H9 (cell line): ENCODE data around the gene RNF8. TPM values are rescaled to one million over a fixed set of nuclear protein-coding genes. Genes with fewer than 3 reads are reported as not detected.

Experiments used
- DNase-seq: peaks from one replicate; pipeline ENCODE4 v3.0.0-alpha.2; 2017
- H2AFZ ChIP-seq: one replicate; pipeline ENCODE4 v1.6.1; 2013; ENCODE audit warnings: mild to moderate bottlenecking, low read length, control low read depth, moderate library complexity
- H2AK5ac ChIP-seq: 2 replicates; pipeline ENCODE4 v1.6.1; 2013; ENCODE audit warnings: low read length, control low read depth, mixed read lengths; ENCODE audit not compliant: insufficient read length
- H2BK120ac ChIP-seq: one replicate; pipeline ENCODE4 v1.6.1; 2013; ENCODE audit warnings: low read depth, mild to moderate bottlenecking, low read length, control low read depth, inconsistent platforms; ENCODE audit not compliant: poor library complexity, severe bottlenecking
- H2BK12ac ChIP-seq: 2 replicates; pipeline ENCODE4 v1.6.1; 2013; ENCODE audit warnings: low read length, control low read depth, mixed read lengths, low read depth; ENCODE audit not compliant: insufficient read length
- H2BK15ac ChIP-seq: 2 replicates; pipeline ENCODE4 v1.6.1; 2013; ENCODE audit warnings: low read depth, low read length, control low read depth
- H2BK20ac ChIP-seq: one replicate; pipeline ENCODE4 v1.6.1; 2013; ENCODE audit warnings: low read depth, mild to moderate bottlenecking, low read length, control low read depth, inconsistent platforms; ENCODE audit not compliant: poor library complexity, severe bottlenecking
- H2BK5ac ChIP-seq: 2 replicates; pipeline ENCODE4 v1.6.1; 2013; ENCODE audit warnings: low read length, control low read depth, mixed read lengths; ENCODE audit not compliant: insufficient read length
- H3K14ac ChIP-seq: 2 replicates; pipeline ENCODE4 v1.6.1; 2013; ENCODE audit warnings: low read length, control low read depth; ENCODE audit not compliant: insufficient read depth
- H3K18ac ChIP-seq: 2 replicates; pipeline ENCODE4 v1.6.1; 2013; ENCODE audit warnings: low read depth, mild to moderate bottlenecking, mixed read lengths, low read length, control low read depth; ENCODE audit not compliant: insufficient read length
- H3K23ac ChIP-seq: 2 replicates; pipeline ENCODE4 v1.6.1; 2013; ENCODE audit warnings: low read length, control low read depth, mixed read lengths, low read depth; ENCODE audit not compliant: insufficient read length
- H3K23me2 ChIP-seq: 2 replicates; pipeline ENCODE4 v1.6.1; 2013; ENCODE audit warnings: low read depth, mild to moderate bottlenecking, mixed read lengths, low read length, control low read depth; ENCODE audit not compliant: insufficient read length, poor library complexity, severe bottlenecking
- H3K27ac ChIP-seq: 2 replicates; pipeline ENCODE4 v1.5.1; 2013; ENCODE audit warnings: low read length, control low read depth, mixed read lengths, low read depth; ENCODE audit not compliant: insufficient read length
- H3K27me3 ChIP-seq: 2 replicates; pipeline ENCODE4 v1.6.1; 2013; ENCODE audit warnings: low read length, control low read depth, inconsistent platforms; ENCODE audit not compliant: insufficient read depth
- H3K4ac ChIP-seq: 2 replicates; pipeline ENCODE4 v1.6.1; 2013; ENCODE audit warnings: low read depth, mild to moderate bottlenecking, control low read depth, inconsistent platforms, low read length, moderate library complexity
- H3K4me1 ChIP-seq: 2 replicates; pipeline ENCODE4 v1.6.1; 2013; ENCODE audit warnings: low read length, control low read depth, inconsistent platforms; ENCODE audit not compliant: insufficient read depth
- H3K4me2 ChIP-seq: 2 replicates; pipeline ENCODE4 v1.6.1; 2013; ENCODE audit warnings: low read length, control low read depth, mixed read lengths; ENCODE audit not compliant: insufficient read length, insufficient read depth
- H3K56ac ChIP-seq: 2 replicates; pipeline ENCODE4 v1.6.1; 2013; ENCODE audit warnings: low read depth, mild to moderate bottlenecking, mixed read lengths, low read length, control low read depth; ENCODE audit not compliant: insufficient read length
- H3K79me1 ChIP-seq: 2 replicates; pipeline ENCODE4 v1.6.1; 2013; ENCODE audit warnings: low read depth, mild to moderate bottlenecking, moderate library complexity, low read length, control low read depth, inconsistent platforms; ENCODE audit not compliant: insufficient read depth, poor library complexity, severe bottlenecking
- H3K79me2 ChIP-seq: 2 replicates; pipeline ENCODE4 v1.6.1; 2013; ENCODE audit warnings: low read length, control low read depth, inconsistent platforms; ENCODE audit not compliant: insufficient read depth
- H3K9ac ChIP-seq: 2 replicates; pipeline ENCODE4 v1.6.1; 2013; ENCODE audit warnings: low read length, control low read depth, mixed read lengths; ENCODE audit not compliant: insufficient read length; ENCODE audit errors: extremely low read depth
- H3K9me3 ChIP-seq: one replicate; pipeline ENCODE4 v1.6.1; 2013; ENCODE audit warnings: low read depth, low read length, inconsistent platforms; ENCODE audit not compliant: control insufficient read depth
- H3T11ph ChIP-seq: one replicate; pipeline ENCODE4 v1.6.1; 2013; ENCODE audit warnings: mild to moderate bottlenecking, low read length, control low read depth, inconsistent platforms
- H4K20me1 ChIP-seq: one replicate; pipeline ENCODE4 v1.6.1; 2013; ENCODE audit not compliant: control insufficient read depth, insufficient read length, insufficient read depth
- H4K5ac ChIP-seq: 2 replicates; pipeline ENCODE4 v1.6.1; 2013; ENCODE audit warnings: low read depth, mild to moderate bottlenecking, mixed read lengths, low read length, control low read depth; ENCODE audit not compliant: insufficient read length
- H4K8ac ChIP-seq: replicated peaks from 2 replicates; pipeline ENCODE4 v1.6.1; 2013; ENCODE audit warnings: low read length, control low read depth, mixed read lengths, low read depth; ENCODE audit not compliant: insufficient read length
- H4K91ac ChIP-seq: 2 replicates; pipeline ENCODE4 v1.6.1; 2013; ENCODE audit warnings: low read depth, mild to moderate bottlenecking, moderate library complexity, mixed read lengths, low read length, control low read depth; ENCODE audit not compliant: insufficient read length
- H3K27ac Mint-ChIP-seq, 3 experiments: 2 replicates in 2 of 3; 3 replicates in 1 of 3; pipeline ENCODE4 v1.8.0; 2020 to 2021; ENCODE audit warnings: mixed read lengths in 3 of 3, mild to moderate bottlenecking in 1 of 3, moderate library complexity in 1 of 3
- H3K27me3 Mint-ChIP-seq: 2 replicates; pipeline ENCODE4 v1.8.0; 2021; ENCODE audit warnings: low read depth, mild to moderate bottlenecking, moderate library complexity, mixed read lengths
- H3K36me3 Mint-ChIP-seq, 3 experiments: 2 replicates in 2 of 3; 3 replicates in 1 of 3; pipeline ENCODE4 v1.8.0; 2020 to 2021; ENCODE audit warnings: low read depth in 3 of 3, mixed read lengths in 3 of 3; ENCODE audit not compliant: insufficient read depth in 1 of 3
- H3K4me1 Mint-ChIP-seq, 2 experiments: 2 replicates each; pipeline ENCODE4 v1.8.0; 2020; ENCODE audit warnings: mixed read lengths in 2 of 2
- H3K4me3 Mint-ChIP-seq, 2 experiments: 2 replicates in 1 of 2; 3 replicates in 1 of 2; pipeline ENCODE4 v1.8.0; 2020 to 2021; ENCODE audit warnings: mild to moderate bottlenecking in 2 of 2, mixed read lengths in 2 of 2, moderate library complexity in 1 of 2
- H3K9me3 Mint-ChIP-seq, 2 experiments: 2 replicates in 1 of 2; 3 replicates in 1 of 2; pipeline ENCODE4 v1.8.0; 2020; ENCODE audit warnings: mild to moderate bottlenecking in 2 of 2, mixed read lengths in 2 of 2, moderate library complexity in 1 of 2
- WGBS: extraction: QIAGEN DNeasy Blood & Tissue Kit; methylation state at CpG from one replicate; pipeline ENCODE4 v1.1.7; 2013; ENCODE audit warnings: missing lambda C conversion rate, low lambda C conversion rate, mixed read lengths; ENCODE audit not compliant: insufficient read length; ENCODE audit errors: extremely low coverage; 5-methylcytosine and 5-hydroxymethylcytosine counted together
- total RNA-seq: library from RNA; stranded (reverse); gene quantifications from 2 replicates; pipeline ENCODE4 v1.2.1, GENCODE V29; 2021
- TF ChIP-seq, protein P1 (sequence below): fragments of 200-600 bp; sonication (generic); conservative IDR thresholded peaks from 3 replicates; pipeline ENCODE4 v1.8.0; 2021; ENCODE audit warnings: antibody characterized with exemption, mild to moderate bottlenecking

Gene RNF8
- total RNA-seq, 1 experiment from 2014 or later, result 34.7 TPM

DNA sequence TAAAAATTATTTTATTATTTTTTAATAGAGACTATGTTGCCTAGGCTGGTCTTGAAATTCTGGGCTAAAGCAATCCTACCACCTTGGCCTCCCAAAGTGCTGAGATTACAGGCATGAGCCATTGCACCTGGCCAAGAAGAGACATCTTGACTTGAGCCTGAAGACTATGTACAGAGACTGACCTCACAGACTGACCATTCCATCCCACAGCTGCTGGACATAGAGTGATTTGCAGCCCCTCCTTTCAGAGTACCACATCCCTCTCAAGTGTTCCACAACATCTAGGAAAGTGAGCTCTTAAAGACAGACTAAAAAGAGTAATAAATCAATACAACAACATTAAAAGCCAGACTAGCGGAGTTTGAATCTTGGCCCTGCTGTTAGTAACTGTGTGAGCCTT, 39.0 kb downstream of the RNF8 start:
- Histone ChIP-seq H3K4me2 (no peak overlapping the region), H2BK5ac (no peak overlapping the region), H2AFZ (no peak overlapping the region), H2AK5ac (no peak overlapping the region), H3T11ph (no peak overlapping the region), H3K9me3 (no peaks in the 10 kb centered on the region), H2BK20ac (no peak overlapping the region), H2BK15ac (no peak overlapping the region), H4K91ac (no peak overlapping the region), H4K20me1 (no peaks in the 10 kb centered on the region), H4K5ac (no peak overlapping the region), H4K8ac (no peak overlapping the region), H3K4me1 (no peaks in the 10 kb centered on the region), H3K79me1 (no peaks in the 10 kb centered on the region), H3K27me3 (no peaks in the 10 kb centered on the region), H3K4ac (no peak overlapping the region), H3K23ac (no peak overlapping the region), H3K79me2 (no peaks in the 10 kb centered on the region), H2BK120ac (no peak overlapping the region), H3K9ac (no peak overlapping the region), H3K14ac (no peak overlapping the region), H3K18ac (no peak overlapping the region), H3K56ac (no peak overlapping the region), H2BK12ac (no peak overlapping the region), H3K27ac (no peak overlapping the region), H3K23me2 (no peaks in the 10 kb centered on the region)
- Mint-ChIP-seq H3K36me3 (peaks cover 0 to 13% (median 7%) of the 10 kb centered on the region in 3 experiments; a peak in 5 of 7 replicates), H3K4me1 (no peaks in the 10 kb centered on the region), H3K4me3 (no peak overlapping the region), H3K27ac (no peak overlapping the region; a peak in 1 of 7 replicates), H3K9me3 (no peaks in the 10 kb centered on the region), H3K27me3 (peaks cover 4% of the 10 kb centered on the region; the same call in 1 of the 2 replicates)
- TF ChIP-seq, protein P1, sequence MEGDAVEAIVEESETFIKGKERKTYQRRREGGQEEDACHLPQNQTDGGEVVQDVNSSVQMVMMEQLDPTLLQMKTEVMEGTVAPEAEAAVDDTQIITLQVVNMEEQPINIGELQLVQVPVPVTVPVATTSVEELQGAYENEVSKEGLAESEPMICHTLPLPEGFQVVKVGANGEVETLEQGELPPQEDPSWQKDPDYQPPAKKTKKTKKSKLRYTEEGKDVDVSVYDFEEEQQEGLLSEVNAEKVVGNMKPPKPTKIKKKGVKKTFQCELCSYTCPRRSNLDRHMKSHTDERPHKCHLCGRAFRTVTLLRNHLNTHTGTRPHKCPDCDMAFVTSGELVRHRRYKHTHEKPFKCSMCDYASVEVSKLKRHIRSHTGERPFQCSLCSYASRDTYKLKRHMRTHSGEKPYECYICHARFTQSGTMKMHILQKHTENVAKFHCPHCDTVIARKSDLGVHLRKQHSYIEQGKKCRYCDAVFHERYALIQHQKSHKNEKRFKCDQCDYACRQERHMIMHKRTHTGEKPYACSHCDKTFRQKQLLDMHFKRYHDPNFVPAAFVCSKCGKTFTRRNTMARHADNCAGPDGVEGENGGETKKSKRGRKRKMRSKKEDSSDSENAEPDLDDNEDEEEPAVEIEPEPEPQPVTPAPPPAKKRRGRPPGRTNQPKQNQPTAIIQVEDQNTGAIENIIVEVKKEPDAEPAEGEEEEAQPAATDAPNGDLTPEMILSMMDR, result no peak
- no CpG with 5 or more reads among the region's 1 CpG for WGBS
- DNase-seq, result no peak
